Fibroblast of skin of right biceps (primary cell): ENCODE measurements around the gene LANCL1.
"Not testable (repeated sequence)": the region's sequence is repeated elsewhere in the genome, so short reads cannot be mapped to it uniquely, and the experiment has no call there.

Experiments
- DNase-seq: peaks from one replicate; pipeline ENCODE4 v3.0.0-alpha.2; 2013

Gene LANCL1

DNA sequence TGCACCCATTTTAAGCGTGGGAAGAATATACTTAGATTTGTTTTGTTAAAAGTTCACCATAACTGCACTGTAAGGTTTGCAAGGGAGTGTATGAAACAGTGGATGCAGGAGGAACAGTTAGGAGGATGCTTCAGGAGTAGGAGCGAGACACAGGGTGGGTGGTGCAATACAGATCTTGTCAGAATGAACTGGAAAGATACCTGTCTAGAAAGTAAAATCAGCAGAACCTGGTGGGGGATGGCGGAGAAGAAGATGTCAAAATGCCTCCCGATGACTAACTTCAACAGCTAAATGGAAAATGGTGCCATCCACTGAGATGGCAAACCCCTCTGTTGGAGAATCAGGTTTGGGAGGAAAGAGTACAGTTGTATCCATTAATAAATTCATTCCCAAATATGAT is 18.2 kb downstream of the LANCL1 start:
- no peak for DNase-seq

DNA sequence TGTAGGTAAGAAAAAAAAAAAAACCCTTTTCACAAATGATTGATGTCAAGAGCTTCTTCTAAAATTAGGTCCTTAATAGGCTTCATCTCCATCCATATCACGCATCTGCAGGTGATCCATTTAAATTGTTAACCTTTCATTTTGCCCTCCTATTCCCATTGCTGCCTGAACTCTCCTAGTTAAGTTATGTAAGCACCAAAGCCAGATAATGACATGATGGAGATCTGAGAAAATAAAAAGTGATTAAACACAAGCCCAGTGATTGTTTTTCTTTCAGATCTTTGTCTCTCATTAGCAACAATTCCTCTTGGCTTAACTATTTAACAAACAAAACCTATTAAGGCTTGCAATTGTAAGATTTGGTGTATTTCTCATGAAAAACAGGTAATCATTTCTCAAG is 20.0 kb downstream of the LANCL1 start:
- DNase-seq = no peak

DNA sequence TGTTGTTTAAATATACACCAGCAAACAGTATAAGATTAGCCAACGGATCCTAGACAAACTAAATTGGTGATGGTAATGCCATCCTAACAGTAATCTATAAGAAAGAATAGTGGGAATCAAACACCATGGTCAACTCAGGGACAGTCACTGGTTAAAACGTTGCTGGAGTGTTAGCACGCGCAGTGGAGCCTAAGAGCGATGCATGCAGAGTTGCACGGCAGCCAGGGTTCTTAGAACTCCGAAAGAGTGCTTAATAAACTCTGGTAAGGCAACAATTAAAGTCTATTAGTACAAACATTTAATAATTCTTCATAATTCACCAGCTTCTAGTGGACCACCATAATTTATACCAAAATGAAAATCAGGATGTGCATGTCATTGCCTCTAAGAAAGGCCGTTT is 22.2 kb downstream of the LANCL1 start:
- no peak for DNase-seq

DNA sequence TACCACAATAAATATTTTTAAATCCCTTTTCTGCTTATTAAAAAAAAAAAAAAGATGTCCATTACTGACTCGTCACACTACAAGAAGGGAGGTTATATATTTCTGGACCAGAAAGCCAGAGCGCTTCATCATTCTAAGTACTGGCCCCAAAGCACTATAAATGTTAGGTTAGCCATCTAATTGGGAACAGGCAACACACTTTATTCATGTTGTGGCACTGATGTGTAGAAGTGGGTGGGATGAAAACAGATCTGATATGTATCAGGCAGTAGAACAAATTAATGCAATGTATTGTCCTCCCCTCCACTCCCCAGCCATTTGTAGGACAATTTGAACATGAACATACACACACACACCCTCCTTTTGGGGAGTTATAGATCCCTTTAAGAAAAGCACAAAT is 24.4 kb downstream of the LANCL1 start:
- no peak for DNase-seq

DNA sequence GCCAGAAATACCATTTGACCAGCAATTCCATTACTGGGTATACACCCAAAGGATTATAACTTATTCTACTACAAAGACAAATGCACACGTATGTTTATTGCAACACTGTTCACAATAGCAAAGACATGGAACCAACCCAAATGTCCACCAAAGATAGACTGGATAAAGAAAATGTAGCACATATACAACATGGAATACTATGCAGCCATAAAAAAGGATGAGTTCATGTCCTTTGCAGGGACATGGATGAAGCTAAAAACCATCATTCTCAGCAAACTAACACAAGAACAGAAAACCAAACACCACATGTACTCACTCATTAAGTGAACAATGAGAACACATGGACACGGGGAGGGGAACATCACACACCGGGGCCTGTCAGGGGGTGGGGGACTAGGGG is 25.6 kb downstream of the LANCL1 start:
- not testable (repeated sequence) for DNase-seq

DNA sequence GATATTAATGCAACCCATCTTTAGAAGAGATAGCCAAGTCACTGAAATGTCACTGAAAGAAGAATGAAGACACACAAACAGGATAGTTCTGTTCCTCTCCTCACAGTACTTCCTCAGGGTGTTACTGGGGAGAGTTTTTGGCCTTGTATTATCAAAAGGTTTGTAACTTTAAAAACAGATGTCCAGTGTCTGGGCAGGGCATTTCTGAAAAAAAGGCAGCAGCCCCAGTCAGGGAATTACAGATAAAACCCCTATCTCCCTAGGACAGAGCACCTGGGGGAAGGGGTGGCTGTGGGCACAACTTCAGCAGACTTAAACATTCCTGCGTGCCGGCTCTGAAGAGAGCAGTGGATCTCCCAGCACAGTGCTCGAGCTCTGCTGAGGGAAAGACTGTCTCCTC is 30.8 kb downstream of the LANCL1 start:
- no peak for DNase-seq

DNA sequence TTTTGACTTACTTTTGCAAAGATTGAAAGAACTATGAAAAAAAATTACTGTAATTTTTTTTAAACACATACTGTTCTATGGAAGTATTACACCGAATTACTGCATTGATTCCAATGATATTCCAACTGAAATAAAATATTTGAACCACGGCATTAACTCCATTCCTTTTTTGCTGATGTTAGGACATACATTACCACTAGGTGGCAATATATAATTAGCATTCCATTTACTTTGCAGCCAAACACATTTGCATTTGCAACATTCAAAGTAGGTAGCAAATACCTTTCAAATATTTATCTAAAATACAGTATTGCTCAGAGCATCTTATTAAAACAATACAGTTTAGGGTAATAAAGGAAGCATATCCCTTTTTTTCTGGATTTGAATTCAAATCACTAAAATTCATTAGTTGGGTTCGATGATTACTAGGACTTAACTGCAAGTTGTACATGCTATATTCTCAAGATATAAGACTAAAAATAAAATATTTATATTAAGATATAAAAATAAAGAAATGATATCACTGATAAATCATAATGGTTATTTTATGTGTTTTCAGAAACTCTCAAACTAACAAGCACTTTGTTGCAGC is 31.3 kb downstream of the LANCL1 start:
- peak; percentile 11 for DNase-seq

DNA sequence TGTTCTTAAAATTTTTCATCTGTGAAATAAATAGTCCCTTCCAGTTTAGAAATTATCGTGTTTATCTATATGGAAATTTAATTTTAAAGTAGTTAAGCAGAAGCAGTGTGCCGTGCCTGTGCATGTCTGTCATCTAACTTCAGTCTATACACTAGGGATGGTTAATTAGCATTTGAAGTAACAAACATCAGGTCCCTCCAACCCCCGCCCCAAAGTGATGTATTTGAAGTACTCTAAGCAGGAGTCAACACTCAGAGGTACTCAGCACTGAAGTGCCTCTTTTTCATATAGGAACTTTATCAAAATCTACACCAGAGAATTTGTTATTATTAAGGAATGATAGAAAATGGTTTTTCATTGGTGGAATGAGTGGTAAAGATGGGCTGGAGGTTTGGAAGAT is 33.0 kb downstream of the LANCL1 start:
- DNase-seq = no peak

DNA sequence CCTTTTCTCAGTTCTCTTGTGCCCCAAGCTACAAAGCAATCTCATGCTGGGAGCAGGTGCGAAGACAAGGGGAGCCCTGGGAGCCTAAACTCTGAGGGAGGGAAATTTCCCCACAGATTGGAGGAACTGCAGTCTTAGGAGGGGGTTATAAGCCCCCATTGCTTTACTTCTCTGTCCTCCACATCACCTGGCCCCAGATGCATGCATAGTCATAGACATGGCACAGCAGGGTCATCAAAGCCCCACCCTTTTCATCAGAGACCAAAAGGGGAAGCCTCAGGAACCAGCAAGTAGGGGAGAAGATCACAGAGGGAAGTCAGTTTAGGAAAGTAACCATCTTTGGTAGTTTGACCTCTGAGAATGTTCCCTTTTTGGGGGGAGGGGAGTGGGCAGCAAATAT is 33.7 kb downstream of the LANCL1 start:
- DNase-seq = no peak

DNA sequence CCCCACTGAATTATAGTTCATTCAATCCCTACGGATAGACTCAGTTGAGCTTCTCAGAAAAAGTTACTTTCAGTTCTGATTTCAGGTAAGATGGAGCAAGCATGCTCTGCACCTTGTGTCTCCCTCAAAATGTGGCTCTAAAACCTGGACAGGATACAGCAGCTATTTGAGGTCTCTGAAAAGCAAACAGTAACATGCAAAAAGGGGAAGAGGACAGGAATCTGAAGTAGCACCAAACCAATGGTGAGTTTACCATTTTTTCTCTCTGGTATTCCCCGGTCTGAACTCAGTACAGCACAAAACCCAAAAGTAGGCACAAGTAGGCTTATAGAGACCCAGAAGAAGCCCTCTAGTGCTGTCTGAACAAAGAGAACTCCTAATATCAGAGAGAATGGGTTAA is 34.1 kb downstream of the LANCL1 start:
- DNase-seq = no peak

DNA sequence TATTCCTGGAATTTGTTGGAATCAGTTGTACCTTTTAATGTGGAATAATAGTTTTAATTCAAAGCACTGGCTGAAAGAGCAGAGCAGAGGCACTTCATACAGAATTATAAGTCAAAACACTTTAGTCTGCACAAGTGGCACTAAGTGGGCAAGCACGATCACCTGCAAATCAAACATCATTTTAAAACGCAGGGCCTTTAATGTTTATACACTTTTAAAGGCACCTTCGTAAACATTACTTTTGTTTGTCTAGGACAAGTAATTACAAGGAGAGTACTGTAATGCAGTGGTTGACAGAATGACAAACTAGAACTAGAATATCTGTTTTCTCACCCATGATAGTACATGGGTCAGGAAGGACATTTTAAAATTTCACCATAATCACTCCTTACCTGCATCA is 36.4 kb downstream of the LANCL1 start:
- DNase-seq = no peak

DNA sequence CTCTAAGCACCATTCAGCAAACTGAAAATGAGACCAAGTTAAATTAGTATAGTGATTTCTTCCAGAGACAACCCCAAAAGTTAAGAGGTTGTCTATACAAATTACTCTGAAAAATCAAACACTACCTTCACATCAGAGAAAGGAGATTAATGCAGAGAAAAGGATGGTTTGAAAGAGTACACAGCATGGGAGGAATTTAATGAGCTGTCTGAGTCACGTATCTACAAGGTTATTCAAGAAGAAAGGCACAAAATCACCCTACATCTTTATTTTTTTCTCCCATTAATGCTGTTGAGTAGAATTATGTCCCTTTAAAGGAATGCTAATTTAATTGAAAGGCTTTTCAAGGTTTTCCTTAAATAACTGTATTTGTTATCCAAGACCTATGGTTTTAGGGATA is 41.1 kb downstream of the LANCL1 start:
- no peak for DNase-seq

DNA sequence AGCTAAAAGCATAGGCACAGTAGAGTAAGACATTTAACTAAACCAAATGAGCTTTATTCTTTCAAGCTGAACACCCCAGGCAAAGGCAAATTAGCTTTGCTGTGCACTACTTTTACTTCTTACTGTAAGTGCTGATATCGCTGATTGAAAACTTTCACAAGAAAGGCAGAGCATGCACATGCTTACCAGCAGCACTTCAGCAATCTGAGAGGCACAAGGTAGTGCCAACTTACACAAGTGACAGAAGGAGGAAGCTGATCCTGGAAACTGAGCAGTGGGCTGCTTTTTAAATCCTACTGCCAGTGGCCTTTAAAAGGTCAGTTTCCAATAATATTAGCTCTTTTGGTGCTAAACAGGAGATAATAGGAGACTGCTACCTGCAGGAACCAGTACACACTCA is 43.9 kb downstream of the LANCL1 start:
- no peak for DNase-seq

DNA sequence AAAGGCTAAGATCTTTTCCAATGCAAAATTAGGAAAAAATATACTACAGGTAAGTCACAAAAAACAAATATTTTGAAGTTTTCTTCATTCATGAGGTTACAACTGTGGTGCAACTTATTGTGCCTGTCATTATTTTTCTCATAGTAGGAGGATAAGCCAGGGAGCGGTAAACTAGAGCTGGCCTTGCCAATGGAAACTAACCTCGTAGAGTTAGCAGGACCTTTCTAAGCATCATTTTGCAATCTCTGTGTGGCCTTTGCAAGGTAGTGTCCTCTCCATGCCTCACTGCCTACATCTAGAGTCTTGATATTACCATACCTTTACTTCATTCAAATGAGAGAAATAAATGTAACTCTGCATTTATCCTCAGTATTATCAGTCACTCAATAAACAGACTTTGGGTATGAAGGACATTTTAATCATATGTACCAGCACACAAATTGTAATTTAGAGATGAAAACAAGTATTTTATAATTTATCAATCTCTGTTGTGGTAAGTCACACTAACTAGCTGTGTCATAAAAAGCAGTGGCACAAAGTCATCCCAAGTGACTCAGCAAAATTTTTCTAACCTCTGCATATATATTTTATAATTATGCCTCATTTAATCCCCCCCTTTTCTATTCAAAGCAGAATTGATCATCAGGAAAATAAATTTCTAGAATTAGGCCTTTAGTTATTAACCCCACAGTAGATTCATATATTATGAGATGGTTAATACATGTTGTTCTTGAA is 47.0 kb downstream of the LANCL1 start:
- no peak for DNase-seq

DNA sequence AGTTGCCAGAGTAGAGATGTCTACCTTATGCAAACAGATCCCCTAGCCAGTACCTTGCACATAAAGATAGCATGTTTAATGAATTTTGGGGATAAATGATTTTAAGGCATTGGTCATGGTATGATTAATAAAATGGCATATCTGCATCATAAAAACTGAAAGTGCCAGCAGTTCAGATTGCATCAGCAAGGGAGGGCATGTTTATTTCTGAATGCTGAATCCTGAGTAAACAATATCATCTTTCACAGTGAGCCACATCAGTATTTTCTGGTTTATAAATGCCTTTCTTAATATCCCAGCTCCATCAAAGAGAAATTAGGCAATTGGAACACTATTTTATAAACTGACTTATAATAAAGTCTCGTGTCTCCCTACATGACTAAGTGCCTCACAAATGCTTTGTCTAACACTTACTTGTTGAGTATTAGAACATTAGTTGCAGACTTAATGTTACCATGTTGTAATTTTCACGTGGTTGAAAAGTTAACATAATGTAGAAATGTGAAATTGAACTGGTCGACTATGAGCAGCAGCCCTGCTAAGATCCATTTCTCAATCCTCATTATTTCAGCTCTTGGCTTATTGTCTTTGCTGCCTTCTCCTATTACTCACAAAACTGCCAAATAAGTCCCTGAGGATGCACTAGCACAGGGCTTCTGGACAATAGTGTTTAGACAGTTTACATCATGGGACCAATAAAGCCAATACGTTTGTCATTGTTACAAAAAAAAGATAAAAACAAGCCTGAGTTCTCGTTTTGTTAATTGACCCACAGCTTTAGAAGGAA is 48.0 kb downstream of the LANCL1 start:
- DNase-seq = no peak

DNA sequence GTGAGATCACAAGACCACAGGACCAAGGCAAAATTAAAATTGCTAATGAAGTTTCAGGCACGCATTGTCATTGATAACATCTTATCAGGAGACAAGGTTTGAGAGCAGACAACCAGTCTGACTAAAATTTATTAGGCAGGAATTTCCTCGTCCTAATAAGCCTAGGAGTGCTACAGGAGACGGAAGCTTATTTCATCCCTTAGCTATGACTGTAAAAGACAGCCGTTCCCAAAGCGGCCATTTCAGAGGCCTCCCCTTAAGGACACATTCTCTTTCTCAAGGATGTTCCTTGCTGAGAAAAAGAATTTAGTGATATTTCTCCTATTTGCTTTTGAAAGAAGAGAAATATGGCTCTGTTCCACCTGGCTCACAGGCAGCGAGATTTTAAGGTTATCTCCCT is 49.2 kb downstream of the LANCL1 start:
- not testable (repeated sequence) for DNase-seq

DNA sequence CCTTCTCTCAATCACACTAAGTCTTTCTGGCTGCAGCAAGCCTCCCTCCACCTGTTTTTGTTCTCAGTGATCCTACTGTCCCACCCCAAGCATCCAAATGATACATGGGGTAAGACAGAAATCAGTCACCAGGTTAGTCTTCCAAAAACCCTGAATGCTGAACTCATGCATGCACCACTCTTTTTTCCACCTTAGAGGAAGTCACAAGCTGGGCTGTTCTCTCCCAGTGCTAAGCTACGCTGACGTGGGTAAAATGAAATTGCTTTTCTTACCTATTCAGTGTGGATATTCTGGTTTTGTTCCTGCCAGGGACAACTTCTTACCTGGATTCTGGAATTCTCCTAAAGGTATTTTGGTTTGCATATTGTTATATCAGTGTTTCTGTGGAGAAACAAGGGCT is 54.2 kb downstream of the LANCL1 start:
- DNase-seq = no peak

DNA sequence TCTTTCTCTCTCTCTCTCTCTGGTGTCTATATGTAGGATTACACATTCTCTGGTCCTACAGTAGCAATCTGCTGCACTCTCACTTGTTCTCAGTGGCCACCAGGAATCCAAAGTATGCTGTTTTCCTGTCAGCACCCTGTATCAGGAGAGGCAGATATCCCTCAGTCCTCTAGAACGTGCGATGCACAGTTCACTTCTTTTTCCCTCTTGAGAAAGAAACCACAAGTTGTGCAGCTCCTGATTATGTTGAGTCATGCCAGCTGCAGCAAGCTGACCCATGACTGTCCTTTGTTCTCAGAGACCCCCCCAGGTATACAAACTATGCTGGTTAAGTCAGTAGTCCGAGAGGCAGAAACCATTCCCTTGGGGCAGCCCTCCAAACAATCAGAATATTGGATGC is 54.6 kb downstream of the LANCL1 start:
- peak; percentile 88 for DNase-seq

DNA sequence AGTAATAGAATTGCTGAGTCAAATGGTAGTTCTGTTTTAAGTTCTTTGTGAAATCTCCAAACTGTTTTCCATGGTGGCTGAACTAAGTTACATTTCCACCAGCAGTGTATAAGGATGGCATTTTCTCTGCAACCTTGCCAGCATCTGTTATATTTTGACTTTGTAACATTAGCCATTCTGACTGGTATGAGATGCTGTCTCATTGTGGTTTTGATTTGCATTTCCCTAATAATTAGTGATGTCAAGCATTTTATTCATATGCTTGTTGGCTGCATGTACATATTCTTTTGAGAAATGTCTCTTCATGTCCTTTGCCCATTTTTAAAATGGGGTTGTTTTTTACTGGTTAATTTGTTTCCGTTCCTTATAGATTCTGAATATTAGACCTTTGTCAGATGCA is 63.9 kb downstream of the LANCL1 start:
- DNase-seq = no peak

DNA sequence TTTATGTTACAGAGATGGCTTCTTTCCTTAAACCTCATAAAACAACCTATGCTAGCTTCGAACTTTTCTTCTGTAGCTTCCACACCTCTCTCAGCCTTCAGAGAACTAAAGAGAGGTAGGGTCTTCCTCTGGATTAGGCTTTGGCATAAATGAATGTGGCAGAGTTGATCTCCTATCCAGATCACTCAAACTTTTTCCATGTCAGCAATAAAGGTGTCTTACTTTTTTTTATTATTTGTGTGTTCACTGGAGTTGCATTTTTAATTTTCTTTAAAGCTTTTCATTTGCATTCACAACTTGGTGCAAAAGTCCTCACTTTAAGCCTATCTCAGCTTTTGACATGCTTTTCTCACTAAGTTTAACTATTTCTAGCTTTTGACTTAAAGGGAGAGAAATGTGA is 66.0 kb downstream of the LANCL1 start:
- no peak for DNase-seq

DNA sequence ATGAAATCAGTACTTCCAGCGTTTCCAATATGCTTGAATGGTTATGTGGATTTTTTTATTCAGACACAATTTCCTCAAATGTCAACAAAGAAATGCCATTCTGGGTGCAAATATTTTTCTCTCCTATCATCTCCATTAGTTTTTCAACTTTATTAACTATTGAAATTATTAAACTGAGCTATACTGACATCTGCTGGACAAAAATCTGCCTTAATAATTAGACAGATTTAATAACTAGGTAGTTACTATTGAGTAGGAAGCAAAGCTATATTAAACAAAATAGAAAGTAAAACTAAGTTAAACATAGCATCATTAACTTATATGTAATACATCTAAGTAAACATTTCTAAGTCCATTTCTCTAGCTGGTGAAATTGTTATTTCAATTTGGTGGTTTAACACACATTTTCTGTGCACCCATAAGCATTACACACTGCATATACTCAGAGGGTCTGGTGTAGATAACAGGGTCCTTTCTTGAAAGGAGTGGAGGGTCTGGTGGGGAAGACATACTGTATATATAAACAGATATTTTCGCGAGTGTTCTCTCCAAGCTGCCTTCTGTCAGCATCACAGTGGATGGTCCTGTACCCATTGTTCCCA is 77.0 kb downstream of the LANCL1 start:
- no peak for DNase-seq

DNA sequence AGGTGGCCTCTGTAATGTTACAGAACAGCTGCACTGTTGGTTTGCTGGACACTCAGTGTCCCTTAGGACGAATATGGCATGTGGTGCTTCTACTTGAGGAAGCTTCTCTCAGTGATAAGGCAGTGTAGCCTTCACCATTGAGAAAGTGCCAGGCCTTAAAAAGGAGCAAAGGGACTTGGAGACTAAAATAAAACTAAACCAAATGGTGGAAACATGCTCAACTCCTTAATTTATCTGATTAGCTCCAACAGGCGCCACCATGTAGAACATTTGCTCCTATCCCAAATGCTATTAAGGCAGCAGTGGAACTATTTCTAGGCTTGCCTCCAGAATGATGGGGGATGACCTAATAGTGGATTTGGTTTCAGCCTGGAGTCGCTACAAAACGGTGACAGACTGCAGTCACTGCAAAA is 84.1 kb downstream of the LANCL1 start:
- no peak for DNase-seq

DNA sequence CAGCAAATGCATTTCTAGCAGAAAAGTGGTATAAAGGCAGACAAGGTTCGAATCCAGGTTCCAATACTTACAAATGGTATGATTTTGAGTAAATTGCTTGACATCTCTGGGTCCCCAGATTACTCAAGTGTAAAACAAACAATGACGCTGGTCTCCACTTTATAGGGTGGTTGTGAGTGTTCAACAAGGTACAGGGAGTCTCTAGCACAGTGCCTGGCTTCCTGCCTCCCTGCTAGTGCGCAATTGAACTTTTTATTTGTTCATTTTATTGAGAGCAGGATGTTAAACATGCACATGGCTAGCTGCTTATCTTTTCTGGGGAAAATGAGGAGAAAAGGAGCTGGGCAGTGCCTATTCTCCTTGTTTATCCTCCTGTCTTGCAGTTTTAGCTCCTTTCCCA is 86.7 kb downstream of the LANCL1 start:
- no peak for DNase-seq

DNA sequence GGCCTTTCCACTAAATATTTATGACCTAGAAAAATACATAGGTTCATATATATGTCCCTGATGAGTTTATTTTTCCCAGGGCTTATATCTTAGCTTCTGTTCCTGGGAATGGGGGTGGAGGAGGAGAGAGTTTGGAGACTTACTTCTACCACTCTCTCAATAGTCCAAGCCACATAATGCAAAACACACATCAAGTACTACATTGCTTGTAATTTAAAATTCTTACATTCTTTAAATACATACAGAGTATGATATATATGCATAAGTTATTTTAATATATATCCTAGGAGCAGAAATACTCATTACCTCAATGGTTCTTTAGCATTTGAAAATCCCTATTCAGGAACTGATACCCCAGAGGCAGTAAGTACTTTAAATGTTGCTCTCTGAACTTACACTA is 88.4 kb downstream of the LANCL1 start:
- DNase-seq = no peak
